ENCODE data around the gene SAMD8.
"Not testable (repeated sequence)": the region's sequence is repeated elsewhere in the genome, so short reads cannot be mapped to it uniquely, and the experiment has no call there.

The SAMD8 gene

DNA sequence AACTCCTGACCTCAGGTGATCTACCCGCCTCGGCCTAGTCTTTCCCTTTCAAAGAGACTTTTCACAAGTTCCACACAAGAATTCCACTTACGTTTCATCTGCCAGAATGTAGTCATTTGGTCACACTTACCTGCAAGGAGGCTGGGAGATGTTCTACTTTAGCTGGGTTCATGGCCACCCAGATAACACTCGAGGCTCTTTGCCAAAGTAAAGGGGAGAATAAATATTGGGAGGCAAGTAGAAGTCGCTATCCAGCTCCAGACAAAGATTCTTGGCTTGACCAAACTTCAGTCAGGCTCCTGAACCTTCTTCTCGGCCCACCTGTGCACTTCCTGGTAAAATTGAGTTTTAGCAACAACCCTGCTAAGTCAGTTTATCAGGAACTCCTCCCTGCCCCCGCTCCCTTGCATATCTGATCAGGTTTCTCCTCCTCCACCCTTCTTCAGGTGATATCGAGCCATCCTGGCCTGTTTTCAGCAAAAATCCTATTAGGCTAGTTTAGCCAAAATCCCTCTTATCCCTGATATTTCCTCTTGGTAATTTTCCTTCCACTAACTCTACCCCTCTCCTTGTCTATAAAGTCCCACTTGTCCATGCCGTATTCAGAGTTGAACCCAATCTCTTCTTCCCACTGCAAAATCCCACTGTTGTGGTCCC is 25.1 kb upstream of the SAMD8 start:
- FAIRE-seq = no peak

DNA sequence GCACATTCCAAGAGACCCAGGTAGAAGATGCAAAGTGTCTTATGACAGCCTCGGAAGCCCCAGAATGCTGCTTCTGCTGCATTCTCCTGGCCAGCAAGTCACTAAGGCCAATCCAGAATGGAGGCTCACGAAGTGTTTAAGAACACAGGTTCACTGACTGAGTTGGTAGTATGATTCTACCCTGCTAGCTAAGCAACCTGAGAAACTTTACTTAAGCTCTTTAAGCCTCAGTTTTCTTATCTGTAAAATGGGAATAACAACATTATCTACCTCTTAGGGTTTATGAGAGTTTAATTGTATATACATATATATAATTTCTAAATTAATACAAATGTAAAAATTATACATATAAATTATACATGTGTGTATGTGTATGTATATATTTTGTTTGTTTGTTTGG is 22.8 kb upstream of the SAMD8 start:
- FAIRE-seq = no peak

DNA sequence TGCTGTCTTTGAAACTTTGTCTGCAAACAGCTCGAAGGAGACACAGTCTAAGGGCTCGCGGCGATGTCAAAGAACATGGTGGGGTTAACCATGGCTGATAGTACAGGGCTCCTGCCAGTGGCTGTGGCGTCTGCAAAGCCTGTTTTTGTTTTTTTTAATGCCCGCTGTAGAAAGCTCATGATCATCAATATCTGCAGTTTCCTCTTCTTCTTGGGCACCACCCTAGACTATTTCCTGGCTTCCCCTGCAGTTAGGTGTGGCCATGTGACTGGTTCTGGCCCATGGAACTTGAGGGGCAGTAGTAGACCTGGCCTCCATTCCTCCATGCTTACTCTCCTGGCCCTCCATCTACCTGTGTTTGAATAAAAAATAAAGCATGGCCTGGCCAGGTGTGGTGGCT is 21.8 kb upstream of the SAMD8 start:
- no peak for FAIRE-seq

DNA sequence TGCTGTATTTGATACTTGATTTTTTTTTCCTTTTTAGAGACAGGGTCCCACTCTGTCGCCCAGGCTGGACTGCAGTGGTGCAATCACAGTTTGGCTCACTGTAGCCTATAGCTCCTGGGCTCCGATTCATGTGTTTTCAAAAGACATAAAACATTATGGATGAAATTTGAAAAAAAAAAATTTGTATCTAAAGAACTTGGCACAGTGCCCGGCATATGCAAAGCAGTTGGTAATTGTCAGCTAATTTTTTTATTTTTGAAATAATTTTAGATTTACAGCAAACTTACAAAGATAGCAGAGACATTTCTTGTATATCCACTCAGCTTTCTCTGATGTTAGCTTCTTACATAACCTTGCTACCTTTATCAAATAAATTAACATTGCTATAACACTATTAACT is 20.3 kb upstream of the SAMD8 start:
- FAIRE-seq = no peak

DNA sequence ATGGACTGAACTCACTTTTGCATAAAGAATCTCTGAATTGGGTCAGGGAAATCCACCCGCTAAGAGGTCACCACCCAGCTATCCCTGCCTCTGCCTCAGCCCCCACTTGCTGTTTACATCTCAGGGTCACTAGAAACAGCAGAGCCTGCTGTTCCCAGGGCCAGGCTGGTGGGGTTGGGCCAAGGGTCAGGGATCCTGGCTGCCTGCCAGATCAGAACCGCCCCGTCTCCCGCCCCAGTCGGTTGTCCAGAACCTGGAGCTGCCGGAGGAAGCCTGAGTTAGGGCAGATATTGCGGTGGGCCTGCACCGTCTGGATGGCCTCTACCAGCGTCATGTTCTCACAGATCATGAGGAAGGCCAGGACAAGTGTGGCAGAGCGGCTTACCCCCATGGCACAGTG is 17.0 kb upstream of the SAMD8 start:
- no peak for FAIRE-seq

DNA sequence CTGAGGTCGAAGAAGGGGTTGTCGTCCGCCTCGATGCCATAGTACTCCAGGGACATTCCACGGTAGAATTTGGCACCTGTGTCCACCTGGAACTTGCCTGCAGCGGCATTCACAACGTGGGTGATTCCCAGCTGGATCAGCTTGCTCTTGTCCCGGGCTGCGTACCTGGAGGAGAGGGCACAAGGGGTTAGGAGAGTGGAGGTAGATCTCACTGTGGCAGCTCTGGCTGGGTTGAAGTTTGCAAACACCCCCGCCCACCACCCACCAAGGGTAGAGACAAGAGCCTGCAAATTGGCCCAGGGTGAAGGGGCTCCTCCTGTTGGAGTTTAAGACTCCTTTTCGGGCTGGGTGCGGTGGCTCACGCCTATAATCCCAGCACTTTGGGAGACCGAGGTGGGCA is 15.8 kb upstream of the SAMD8 start:
- no peak for FAIRE-seq

DNA sequence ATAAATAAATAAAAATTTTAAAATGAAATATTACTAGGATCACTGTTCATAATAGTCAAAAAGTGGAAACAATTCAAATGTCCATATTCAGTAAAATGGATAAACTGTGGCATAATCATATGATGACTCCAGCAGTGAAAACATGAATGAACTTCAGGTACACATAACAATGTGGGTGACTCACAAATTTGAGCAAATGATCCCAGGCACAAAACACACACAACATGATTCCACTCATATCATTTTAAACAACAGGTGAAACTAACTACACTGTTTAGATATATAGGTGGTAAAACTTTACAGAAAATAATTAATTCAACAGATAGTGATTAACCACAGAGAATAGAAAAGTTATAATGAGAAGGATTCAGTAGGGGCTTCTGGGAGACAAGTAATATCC is 14.7 kb upstream of the SAMD8 start:
- no peak for FAIRE-seq

DNA sequence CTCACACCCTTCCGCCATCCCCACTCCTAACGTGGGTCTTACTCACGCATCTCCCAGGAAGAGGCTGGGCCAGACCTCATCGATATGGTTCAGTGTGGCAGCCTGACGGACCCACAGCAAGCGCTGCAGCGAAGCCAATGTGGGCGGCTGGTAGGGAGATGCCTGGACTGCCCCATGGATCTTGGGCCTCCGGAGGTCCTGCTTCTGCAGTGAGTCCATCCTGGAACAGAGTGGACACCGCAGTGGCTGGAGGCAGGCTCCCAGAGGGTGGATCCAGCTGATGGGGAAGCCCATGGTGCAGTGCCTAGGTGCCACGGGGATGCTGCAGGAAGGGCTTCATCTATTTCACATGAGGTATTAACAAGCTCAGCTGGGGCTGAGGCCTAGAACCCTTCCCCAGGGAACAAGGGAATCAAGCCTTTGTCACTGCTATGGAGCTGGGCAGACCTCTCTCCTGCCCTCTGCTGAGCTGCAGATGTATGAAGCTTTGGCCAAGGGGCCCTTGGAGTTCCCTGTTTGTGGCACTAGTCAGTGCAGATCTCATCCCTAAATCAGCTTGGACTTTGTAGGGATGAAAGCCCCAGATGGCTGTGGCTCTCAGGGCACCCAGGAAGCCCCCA is 13.7 kb upstream of the SAMD8 start:
- no peak for FAIRE-seq

DNA sequence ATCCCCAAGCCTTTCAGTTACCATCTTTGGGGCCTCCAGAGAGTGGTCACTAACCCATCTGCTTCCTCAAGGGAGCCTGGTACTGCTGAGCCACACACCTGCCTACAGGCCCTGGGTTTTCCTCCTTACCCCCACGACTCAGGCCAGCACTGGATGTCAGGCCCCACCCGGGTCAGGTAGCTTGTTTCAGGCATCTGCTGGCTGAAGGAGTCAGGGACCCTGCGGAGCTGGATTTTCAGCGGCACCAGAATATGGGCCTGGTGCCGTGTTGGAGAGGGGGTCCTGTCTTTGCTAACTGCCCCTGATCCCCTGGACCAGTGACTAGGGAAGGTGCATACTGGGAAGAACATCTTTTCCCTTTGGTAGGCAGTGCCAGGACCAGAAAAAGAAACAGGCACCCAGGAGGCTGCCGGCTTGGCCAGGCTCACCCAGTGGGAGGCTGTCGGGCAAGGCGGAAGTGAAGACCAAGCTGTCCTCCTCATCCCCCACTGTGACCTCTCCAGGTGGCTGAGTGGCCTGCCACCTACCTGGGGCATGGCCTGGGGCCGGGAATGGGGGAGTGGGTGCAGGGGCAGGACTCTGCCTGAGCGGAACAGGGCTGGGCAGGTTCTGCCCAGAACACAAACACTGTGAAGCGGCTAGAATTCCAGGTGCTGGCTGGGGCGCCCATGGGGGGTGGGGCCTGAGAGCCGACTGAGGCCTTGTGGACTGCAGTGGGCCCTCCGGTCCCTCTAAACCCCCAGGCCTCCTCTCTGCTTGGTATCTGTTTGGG is 12.4 kb upstream of the SAMD8 start:
- FAIRE-seq = no peak

DNA sequence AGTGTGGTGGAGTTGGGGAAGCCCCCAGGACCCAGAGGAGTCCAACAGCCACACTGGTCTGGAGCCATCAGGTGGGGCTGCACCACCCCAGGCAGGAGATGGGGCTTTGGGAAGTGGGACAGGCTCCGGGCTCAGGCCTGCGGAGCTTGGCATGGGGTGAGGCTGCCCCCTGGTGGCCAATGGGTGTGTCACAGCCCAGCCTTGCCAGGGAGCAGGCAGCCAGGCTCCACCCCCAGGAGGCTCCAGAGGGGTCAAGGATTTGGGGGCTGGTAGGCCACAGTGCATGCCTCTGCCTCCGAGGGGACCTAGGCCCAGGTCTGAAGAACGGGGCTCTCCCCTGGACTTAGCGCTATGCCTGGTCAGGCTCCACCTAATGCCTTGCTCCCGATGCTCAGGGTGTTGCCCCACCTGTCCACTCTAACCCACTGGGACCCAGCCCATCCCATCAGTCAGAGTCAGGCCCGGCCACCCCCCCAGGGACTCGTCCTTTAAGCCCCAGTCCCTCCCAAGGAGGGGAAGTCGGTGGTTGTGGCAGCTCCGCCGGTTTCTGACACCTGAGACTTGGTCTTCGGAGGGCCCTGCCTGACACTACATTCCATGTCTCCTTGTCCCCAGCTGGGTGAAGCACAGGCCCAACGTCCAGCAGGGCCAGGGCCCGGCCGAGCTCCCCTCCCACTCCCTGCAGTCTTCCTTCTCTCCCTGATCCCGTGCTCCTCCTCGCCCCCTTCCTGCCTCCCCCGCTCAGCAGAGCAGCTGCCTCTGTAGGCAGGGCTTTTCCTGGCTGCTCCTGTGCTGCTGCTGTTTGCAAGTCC is 11.3 kb upstream of the SAMD8 start:
- no peak for FAIRE-seq

DNA sequence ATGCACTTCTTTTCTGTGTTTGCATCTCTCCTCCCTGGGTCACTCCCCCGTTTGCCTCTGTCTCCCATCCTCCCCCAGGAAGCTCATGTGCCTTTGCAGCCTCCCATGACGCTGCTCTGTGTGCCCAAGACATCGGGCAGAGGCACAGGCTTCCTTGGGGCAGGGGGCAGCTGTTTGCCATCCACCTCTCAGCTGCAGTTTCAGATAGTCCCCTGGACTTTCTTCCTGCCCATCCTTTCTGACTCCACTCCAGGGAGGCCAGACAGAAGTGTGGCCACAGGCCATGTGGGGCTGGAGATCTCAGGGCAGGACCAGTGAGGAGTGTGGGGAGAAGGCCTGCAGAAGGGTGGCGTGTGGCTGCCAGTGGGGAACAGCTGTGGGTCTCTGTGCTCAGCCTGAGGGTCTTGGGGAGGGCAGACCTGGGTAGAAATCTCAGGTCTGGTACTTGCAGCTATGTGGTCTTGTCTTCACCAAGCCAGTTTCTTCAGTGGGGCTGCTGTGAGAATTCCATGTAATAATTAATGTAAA is 10.6 kb upstream of the SAMD8 start:
- no peak for FAIRE-seq

DNA sequence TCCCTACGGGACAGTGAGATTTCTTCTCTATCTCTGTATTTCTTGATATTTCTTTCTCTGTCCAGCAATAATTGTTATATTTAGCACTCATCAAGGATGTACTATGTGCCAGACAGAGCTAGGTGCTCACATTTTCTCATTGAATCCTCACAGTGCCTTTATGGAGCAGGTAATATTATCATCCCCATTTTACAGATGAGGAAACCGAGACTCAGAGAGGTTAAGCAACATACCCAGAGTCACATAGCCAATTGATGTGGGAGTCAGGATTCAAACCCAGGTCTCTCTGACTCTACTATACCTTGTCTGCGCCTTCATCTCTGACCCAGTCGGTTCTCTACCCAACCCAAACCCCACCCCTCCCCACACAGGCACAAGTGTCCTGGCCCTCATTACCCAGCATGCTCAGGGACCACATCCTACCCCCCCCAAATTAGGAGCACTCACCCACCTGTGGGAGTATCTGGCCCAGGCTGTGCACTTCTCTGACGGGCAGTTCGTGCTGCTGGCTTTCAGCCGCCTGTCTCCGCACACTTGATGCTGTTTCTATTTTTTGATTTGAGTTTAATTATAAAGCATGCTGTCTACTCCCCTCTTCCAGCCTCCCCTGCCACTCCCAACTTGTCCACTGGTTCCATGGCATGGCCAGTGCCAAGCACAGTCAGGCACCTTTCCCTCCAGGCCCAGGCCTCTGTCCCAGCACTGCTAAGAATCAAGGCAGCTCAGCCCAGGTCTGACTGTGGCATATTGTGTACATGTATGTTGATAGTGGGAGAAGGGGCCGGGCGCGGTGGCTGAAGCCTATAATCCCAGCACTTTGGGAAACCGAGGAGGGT is 9.8 kb upstream of the SAMD8 start:
- no peak for FAIRE-seq

DNA sequence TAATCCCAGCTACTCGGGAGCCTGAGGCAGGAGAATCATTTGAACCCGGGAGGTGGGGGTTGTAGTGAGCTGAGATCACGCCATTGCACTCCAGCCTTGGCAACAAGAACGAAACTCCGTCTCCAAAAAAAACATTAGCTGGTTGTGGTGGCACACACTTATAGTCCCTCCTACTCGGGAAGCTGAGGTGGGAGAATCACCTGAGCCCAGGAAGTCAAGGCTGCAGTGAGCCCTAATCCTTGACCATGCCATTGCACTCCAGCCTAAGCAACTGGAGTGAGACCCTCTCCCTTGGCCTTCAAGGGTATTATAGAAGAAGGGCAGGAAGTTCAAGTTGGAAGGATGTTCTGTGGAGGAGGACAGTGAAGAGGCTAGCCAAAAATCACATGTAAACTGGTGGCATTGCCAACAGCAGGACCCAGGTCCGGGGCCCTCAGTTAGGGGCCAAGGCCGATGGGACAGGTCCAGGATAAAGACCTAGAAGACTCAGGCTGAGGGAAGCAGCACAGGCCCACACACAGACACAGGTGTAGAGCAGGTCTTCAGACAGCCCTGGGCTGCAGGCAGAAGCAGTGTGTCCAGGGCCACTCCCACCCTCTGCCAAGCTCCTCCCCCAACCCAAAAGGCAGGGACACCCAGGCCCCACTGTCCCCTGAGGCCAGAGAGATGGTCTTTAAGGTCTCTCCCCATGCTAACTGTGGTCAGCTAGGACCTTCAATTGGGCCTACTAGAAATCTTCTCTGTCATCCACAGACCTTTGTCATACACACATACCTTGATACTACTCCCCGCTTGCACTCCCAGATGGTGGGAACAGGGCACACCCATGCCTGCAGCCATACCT is 8.4 kb upstream of the SAMD8 start:
- FAIRE-seq = no peak

DNA sequence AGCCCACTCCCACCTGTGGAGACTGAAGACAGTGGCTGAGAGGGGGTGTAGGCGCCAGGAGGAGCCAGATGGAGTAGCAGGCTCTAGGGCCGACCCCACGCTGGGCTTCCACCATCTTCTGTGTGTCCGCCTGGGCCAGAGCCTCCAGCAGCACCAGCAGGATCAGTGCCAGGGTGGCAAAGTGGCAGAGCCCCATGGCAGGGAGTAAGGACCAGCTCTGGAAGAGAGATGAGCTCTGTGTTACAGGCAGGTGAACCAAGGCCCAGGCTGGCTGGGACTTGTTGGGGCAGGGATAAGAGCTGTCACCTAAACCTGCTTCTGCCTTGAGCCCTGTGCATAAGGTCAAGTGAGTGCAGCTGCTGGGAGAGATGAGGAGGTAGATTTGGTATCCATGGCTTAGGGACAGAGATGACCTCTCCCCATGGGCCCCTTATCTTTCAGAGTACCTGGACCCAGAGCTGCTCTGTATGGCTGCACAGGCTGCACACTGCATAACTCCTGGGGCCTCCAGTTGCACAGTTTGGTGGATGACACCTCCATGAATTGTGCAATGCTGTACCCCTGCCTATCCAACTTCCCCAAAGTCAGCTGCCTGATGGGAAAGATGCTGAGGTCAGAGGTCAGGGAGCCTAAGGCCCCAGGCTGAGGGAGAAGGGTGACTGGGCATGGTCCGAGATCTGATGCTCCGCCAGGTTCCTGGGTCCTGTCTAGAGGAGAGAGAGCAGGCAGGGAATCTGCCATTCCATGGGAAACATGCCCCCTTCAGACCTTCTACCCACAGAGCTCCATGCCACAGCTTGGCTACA is 7.4 kb upstream of the SAMD8 start:
- no peak for FAIRE-seq

DNA sequence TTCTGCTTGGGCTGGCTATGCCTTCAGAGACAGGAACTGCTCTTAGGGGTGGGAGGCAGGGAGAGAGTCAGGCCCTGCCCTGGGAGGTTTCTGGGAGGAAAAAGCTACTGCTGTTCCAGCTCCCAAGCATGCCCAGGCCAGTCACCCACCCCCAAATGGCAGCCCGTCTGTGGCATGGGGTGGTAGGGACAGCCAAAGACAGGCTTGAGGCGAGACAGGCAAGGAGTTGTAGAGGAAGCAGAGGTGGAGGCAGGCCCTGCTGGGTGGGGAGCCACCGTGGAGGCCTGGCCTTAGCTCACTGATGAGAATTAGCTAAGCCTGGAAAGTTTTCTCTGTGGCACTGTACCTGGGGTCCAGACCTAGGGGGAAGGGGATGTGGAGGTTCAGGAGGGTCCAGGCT is 6.6 kb upstream of the SAMD8 start:
- FAIRE-seq = no peak

DNA sequence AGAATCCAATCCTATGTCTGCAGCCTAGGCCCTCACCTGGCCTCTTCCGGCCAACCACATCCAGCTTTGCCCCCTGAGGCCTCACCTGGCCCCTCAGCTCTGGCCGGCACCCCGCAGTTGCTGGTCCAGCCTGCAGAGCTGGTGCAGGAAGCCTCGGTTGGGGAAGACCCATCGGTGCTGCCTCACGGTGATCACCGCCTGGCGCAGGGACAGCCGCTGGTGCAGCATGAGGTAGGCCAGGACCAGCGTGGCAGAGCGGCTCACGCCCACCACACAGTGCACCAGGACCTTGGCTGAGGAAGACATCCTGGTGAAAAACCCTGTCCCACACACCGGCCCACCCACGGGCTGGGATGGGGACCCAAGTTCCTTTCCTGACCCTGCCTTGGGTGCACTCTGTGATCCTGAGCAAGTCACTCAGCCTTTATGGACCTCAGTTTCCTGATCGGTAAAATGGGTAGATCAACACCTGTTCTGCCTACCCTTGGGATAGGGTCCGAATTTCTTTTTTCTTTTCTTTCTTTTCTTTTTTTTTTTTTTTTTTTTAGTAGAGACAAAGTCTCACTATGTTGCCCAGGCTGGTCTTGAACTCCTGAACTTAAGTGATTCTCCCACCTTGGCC is 5.8 kb upstream of the SAMD8 start:
- FAIRE-seq = no peak

DNA sequence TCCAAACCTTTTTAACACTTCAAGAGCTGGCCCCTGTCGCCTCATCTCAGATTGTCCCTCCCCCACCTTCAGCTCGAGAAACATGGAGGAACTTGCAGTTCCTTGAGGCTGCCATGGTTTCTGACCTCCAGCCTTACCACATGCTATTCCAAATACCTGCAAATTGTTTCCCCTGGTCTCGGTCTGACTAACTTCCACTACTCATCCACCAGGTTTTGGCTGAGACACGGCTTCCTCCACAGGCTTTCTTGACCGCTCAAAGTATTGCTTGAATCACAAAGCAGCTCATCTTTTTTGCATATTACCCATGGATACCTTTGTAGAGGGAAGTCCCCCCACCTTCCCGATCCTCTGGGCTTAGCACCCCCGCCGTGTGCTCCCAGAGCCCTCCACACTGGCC is 5.2 kb upstream of the SAMD8 start:
- no peak for FAIRE-seq

DNA sequence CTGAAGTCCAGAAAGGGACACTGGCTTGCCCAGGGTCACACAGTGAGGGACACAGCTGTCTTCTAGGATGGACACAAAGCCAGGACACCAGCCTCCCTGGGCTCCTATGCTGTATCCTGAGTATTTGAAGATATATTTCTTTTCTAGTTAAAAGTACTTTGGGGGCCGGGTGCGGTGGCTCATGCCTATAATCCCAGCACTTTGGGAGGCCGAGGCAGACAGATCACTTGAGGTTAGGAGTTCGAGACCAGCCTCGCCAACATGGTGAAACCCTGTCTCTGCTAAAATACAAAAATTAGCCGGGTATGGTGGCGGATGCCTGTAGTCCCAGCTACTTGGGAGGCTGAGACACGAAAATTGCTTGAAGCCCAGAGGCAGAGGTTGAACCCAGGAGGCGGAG is 4.6 kb upstream of the SAMD8 start:
- FAIRE-seq = not testable (repeated sequence)

DNA sequence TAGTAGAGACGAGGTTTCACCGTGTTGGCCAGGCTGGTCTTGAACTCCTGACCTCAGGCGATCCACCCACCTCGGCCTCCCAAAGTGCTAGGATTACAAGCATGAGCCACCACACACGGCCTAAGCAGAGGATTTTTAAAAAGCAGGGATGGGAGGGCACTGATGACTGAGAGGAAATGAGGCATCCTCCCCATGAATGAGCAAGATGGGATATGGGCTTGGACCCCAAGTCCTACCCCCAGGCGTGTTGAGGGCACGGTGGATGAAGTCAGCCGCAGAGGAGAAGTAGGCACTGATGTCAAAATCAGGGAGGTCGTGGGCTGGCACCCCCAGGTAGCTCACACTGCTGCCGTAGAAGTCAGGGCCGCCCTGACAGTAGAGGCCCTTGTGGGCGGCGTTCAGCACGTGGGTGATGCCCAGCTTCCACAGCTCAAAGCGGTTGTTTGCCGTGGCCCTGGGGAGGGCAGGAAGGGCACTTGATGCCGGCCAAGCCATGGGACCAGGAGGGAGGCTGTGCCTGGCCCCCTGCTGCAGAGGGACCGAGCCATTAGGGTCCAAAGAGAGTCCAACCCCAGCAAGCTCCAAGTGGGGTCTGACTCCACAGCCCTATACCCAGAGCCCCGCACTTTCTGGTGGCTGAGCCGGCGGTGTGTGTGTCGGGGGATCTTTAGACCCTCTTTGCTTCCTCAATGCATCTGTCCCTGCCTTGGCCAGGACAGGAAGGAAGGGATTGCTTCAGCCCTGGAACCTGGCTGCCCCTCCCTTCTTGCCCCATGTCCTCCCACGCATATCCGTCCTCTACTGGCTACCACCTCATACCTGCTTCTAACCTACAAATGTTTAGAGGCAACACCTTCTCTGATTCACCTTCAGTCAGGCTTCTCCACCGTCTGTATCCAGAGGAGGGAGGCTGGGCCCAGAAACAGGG is 3.4 kb upstream of the SAMD8 start:
- no peak for FAIRE-seq
